Ovary (tissue), 9 donors: ENCODE results near the gene VTN. TPM values are rescaled to one million over a fixed set of nuclear protein-coding genes. Genes with fewer than 3 reads are reported as not detected.

Experiments
- DNase-seq, 5 donors: peaks; one replicate each; pipeline ENCODE4 v3.0.0-alpha.2; 2019 to 2020
- H3K27ac ChIP-seq, 2 donors: fragments of 200-600 bp; one replicate each; pipeline versions ENCODE4 v1.5.1 to v1.8.0; 2019 to 2022
- H3K27me3 ChIP-seq: fragments of 200-600 bp; one replicate; pipeline ENCODE4 v1.8.0; 2022
- H3K36me3 ChIP-seq: fragments of 200-600 bp; sonication (generic); one replicate; pipeline ENCODE4 v1.5.1; 2019
- H3K4me1 ChIP-seq: one replicate; pipeline ENCODE4 v1.8.1; 2013; ENCODE audit warnings: mild to moderate bottlenecking, moderate library complexity; ENCODE audit not compliant: insufficient read depth
- H3K4me3 ChIP-seq: fragments of 200-600 bp; sonication (generic); one replicate; pipeline ENCODE4 v1.5.1; 2017
- H3K9me3 ChIP-seq, 2 donors: fragments of 200-600 bp in 1 of 2; sonication (generic) in 1 of 2; one replicate each; pipeline versions ENCODE4 v1.5.1 to v1.8.1; 2013 to 2019; ENCODE audit warnings: mild to moderate bottlenecking in 1 of 2, moderate library complexity in 1 of 2
- EP300 ChIP-seq: sonication (generic); formaldehyde crosslinking; IDR thresholded peaks from one replicate; pipeline ENCODE4 v1.6.1; 2017; ENCODE audit warnings: antibody characterized with exemption
- POLR2A ChIP-seq: fragments of 450-650 bp; IDR thresholded peaks from one replicate; pipeline ENCODE4 v1.6.1; 2017; ENCODE audit warnings: antibody characterized with exemption, mild to moderate bottlenecking, moderate library complexity
- WGBS, 3 donors: extraction: QIAGEN DNeasy Blood & Tissue Kit in 1 of 3; methylation state at CpG; one replicate each; pipeline versions ENCODE4 v1.1.5 to v1.1.7; 2013 to 2017; 5-methylcytosine and 5-hydroxymethylcytosine counted together
- intact Hi-C, 4 donors: fragments of 100-400 bp; cut with DNase I; formaldehyde crosslinking; loops; one replicate each; pipeline versions ENCODE4 v1.11.0 to v1.15.1; 2022 to 2023
- polyA plus RNA-seq, 2 donors: library from polyadenylated mRNA; stranded (reverse); fragments of 200-250 nt in 1 of 2; fragments of 350-450 nt in 1 of 2; fragmentation: Illumina TruSeq in 1 of 2; extraction: RNeasy Lipid Tissue Mini Kit (QIAGEN cat#74804) in 1 of 2; gene quantifications; one replicate each; pipeline ENCODE4 v1.2.3, GENCODE V29; 2013 to 2014
- total RNA-seq, 7 donors: library from RNA; depleted of rRNA in 2 of 7; stranded (reverse); fragments of >200 nt in 2 of 7; fragmentation: NEBNext Ultra II Directional in 3 of 7; extraction: Animal tissue kit (Norgen Biotek cat#: 25700) in 3 of 7; gene quantifications; one replicate each; pipeline versions ENCODE4 v1.1.0 to v1.2.4, GENCODE V29; 2016 to 2023
- TF ChIP-seq, protein P1 (sequence below), 3 donors: fragments of 450-650 bp in 2 of 3; fragments of 200-600 bp in 1 of 3; IDR thresholded peaks; one replicate each; pipeline versions ENCODE4 v1.5.1 to v1.8.0; 2016 to 2022; ENCODE audit warnings: antibody characterized with exemption in 3 of 3, mild to moderate bottlenecking in 1 of 3
- donor health status: DM: no; HTN: no; CAD: no; lungs with moderate emphysema.
- donor health status: DM: no; HTN: no; CAD: no.
- donor health status: Bipolar disorder and iron deficiency.
- donor health status: DM: yes; HTN: yes; CAD: no.
- donor health status: DM: no; HTN: no; CAD: no.
- donor health status: DM: yes; HTN: yes; CAD: no.

VTN gene
- total and polyA plus RNA-seq, 9 donors, result 0.25 to 20.5 (median 4.1) TPM; not detected in 1

DNA sequence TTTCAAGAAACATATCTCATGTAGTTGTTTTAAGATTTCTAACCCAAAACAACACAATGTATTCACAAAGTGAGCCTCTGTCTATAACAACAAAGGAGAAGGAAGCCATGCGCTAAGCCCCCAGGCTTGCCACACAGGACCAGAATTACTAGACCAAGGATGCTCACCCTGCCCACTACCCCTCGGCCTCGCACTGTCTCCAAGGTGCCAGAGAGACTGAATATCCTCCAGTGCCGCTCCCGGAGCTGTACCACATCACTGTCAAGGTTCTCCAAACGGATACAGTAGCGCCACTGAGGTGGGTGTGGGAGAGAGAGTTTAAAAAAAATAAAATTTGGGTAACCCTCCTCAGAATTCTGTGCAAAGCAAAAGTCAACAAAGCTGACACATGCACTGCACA, 19.8 kb downstream of the VTN start:
- TF ChIP-seq EP300, result no peak
- TF ChIP-seq, protein P1, sequence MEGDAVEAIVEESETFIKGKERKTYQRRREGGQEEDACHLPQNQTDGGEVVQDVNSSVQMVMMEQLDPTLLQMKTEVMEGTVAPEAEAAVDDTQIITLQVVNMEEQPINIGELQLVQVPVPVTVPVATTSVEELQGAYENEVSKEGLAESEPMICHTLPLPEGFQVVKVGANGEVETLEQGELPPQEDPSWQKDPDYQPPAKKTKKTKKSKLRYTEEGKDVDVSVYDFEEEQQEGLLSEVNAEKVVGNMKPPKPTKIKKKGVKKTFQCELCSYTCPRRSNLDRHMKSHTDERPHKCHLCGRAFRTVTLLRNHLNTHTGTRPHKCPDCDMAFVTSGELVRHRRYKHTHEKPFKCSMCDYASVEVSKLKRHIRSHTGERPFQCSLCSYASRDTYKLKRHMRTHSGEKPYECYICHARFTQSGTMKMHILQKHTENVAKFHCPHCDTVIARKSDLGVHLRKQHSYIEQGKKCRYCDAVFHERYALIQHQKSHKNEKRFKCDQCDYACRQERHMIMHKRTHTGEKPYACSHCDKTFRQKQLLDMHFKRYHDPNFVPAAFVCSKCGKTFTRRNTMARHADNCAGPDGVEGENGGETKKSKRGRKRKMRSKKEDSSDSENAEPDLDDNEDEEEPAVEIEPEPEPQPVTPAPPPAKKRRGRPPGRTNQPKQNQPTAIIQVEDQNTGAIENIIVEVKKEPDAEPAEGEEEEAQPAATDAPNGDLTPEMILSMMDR (IDR thresholded peaks at IDR 0.05), result no peak
- no peak for TF ChIP-seq POLR2A
- WGBS, 3 donors, result 85 to 92% (median 90%) methylated on average over 7 of the region's 7 CpGs
- H3K9me3 ChIP-seq, result no peaks in the 10 kb centered on the region
- no peak overlapping the region for H3K27ac ChIP-seq
- H3K4me3 ChIP-seq, result no peak overlapping the region
- peaks cover 21% of the 10 kb centered on the region for H3K4me1 ChIP-seq
- H3K36me3 ChIP-seq, result no peaks in the 10 kb centered on the region
- no peak for DNase-seq
- intact Hi-C loops, result no loop called here
- no peaks in the 10 kb centered on the region for H3K27me3 ChIP-seq

DNA sequence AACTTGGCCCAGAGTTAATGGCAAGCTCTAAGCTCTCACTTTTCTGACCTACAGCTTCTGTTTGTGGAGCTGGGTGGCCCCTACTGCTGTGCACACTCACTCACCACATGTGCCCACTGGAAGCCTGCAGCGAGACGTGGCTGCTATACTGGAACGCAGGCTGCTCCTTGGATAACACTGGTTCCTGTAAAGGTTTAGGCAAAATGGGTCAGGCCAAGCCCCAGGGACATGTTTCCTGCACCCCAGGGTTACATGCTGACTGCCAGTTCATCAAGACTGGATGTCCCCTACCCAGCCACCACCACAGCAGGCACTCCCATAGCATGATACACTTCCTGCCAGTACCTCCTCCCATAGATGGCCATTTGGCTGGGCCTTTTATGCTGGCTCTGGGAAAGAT, 21.1 kb downstream of the VTN start:
- Histone ChIP-seq H3K4me3 (no peak overlapping the region), H3K36me3 (no peaks in the 10 kb centered on the region), H3K27me3 (no peaks in the 10 kb centered on the region), H3K4me1 (peaks cover 23% of the 10 kb centered on the region), H3K9me3 (no peaks in the 10 kb centered on the region), H3K27ac (no peak overlapping the region)
- TF ChIP-seq POLR2A (no peak), EP300 (no peak)
- TF ChIP-seq, protein P1 (IDR thresholded peaks at IDR 0.05), result no peak
- WGBS, 3 donors, result 52 to 93% (median 69%) methylated on average over 3 of the region's 3 CpGs
- intact Hi-C loops, result no loop called here
- DNase-seq, result no peak

DNA sequence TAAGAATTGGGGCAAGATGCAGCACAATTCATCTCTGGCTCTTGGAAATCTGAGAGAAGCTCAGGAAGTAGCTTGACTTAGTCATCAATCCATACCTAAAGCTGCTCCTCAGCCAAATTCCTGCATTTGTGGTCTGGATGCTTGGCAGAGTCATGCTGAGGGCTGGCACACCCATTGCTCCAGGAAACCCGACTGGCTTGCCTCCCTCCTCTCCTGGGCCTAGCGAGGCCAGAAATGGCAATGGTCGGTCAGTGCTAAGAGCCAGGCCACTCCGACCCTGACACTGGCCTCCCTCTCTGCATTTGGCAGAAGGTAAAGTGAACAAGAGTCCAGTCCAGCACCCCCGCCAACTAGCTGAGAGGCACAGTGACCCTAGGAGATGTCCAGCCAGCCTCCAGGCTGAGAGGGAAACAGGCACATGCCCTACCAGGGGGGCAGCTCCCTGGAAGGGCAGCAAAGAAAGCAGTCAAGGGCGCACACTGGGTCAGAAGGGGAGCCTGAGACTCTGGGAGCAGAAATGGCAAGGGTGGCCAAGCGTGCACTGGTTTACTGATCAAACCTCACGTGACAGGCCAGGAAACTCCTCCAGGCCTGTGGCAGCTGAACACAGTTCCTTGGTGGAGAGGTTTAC, 22.7 kb downstream of the VTN start:
- no peaks in the 10 kb centered on the region for H3K36me3 ChIP-seq
- 17 to 40% (median 17%) methylated on average over 8 of the region's 8 CpGs for WGBS, 3 donors
- H3K27ac ChIP-seq, result peak overlapping the region; percentile 12 to 69
- no peaks in the 10 kb centered on the region for H3K27me3 ChIP-seq
- TF ChIP-seq, protein P1 (IDR thresholded peaks at IDR 0.05), result no peak
- TF ChIP-seq EP300 (no peak), POLR2A (no peak)
- H3K4me3 ChIP-seq, result no peak overlapping the region
- DNase-seq, result peak in 3 of 5 donors; percentile 38 to 60 (median 46)
- peaks cover 23% of the 10 kb centered on the region for H3K4me1 ChIP-seq
- H3K9me3 ChIP-seq, result no peaks in the 10 kb centered on the region
- intact Hi-C loops, result no loop called here

DNA sequence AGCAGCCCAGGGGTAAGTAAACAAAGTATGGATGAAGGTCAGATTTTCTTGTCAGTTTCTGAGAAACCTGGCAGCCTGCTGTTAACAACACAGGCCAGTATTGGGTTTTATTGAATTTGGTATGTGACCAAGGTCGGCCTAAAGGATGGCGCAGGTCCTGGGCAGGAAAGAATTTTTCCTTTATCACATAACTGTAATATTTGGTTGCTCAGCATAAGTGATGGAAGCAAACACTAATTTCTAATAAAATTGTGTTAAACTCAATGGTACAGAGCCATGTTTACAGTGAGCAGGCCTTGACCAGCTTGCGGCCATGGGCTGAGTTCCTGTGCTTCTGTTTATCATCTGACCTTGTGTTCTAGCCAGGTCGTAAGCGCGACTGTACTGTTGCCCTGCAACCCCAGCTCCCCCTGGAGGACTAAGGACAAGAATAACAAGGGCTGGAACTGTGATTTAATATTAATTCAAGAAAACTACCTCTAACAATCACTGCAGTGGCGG, 23.3 kb downstream of the VTN start:
- 5 to 18% (median 12%) methylated on average over 7 of the region's 7 CpGs for WGBS, 3 donors
- peak in 4 of 5 donors; percentile 57 to 76 (median 66) for DNase-seq
- intact Hi-C loops, result no loop called here
- peak overlapping the region in 1 of 2 donors; percentile 69 for H3K27ac ChIP-seq
- H3K4me1 ChIP-seq, result peaks cover 23% of the 10 kb centered on the region
- H3K4me3 ChIP-seq, result no peak overlapping the region
- H3K9me3 ChIP-seq, result no peaks in the 10 kb centered on the region
- H3K27me3 ChIP-seq, result no peaks in the 10 kb centered on the region
- TF ChIP-seq, protein P1 (IDR thresholded peaks at IDR 0.05), result peak in 1 of 3 donors; percentile 42
- no peak for TF ChIP-seq POLR2A
- no peaks in the 10 kb centered on the region for H3K36me3 ChIP-seq
